Measurements from ENCODE around the gene FXYD2. TPM values are rescaled to one million over a fixed set of nuclear protein-coding genes. Genes with fewer than 3 reads are reported as not detected.

The FXYD2 gene
- total and polyA plus RNA-seq, 2 of the 4 experiments (the other 2 are of a cell fraction) = 0.09 TPM; not detected in 1

GRCh38 chr11:117852309-117852708 is 27.8 kb upstream of the FXYD2 start:
- Histone ChIP-seq H2AK9ac (replicated peaks; ENCODE audit: low read depth, low read length, poor library complexity) (no peak overlapping the region), H4K8ac (ENCODE audit: low read depth in 2 of 2, low read length in 2 of 2) (no peak overlapping the region), H3K4ac (ENCODE audit: low read depth, low read length) (no peak overlapping the region), H2BK20ac (ENCODE audit: low read depth, low read length) (no peak overlapping the region), H3K4me1 (ENCODE audit: control insufficient read depth, insufficient read depth, low read length) (no peaks in the 10 kb centered on the region), H2BK5ac (ENCODE audit: low read depth, low read length, poor library complexity, severe bottlenecking) (no peak overlapping the region), H3K18ac (ENCODE audit: low read depth, low read length) (no peak overlapping the region), H2AK5ac (ENCODE audit: low read depth, low read length) (no peak overlapping the region), H3K36me3 (ENCODE audit: control insufficient read depth, insufficient read depth, low read length) (no peaks in the 10 kb centered on the region), H3K14ac (replicated peaks; ENCODE audit: low read depth, low read length) (no peak overlapping the region), H4K5ac (ENCODE audit: low read depth, low read length) (no peak overlapping the region), H3K23ac (ENCODE audit: low read depth, low read length) (no peak overlapping the region), H3K27ac (ENCODE audit: insufficient read depth, low read length) (no peak overlapping the region), H3K79me1 (ENCODE audit: low read depth in 1 of 2, low read length in 2 of 2) (no peaks in the 10 kb centered on the region), H3K9me3 (ENCODE audit: control insufficient read depth, insufficient read depth, low read length) (no peaks in the 10 kb centered on the region), H3K56ac (ENCODE audit: extremely low read depth, insufficient read depth, low read length) (no peak overlapping the region), H2AFZ (replicated peaks; ENCODE audit: low read length, poor library complexity) (no peak overlapping the region), H2BK15ac (ENCODE audit: low read depth, low read length) (no peak overlapping the region), H3K4me3 (ENCODE audit: insufficient read depth, low read depth, low read length) (no peak overlapping the region), H4K20me1 (ENCODE audit: insufficient read depth, low read length) (no peaks in the 10 kb centered on the region), H3K9ac (ENCODE audit: low read depth, low read length) (no peak overlapping the region), H4K91ac (ENCODE audit: insufficient read depth, low read depth, low read length) (no peak overlapping the region), H3K27me3 (ENCODE audit: control insufficient read depth, insufficient read depth, low read length) (peaks cover 8% of the 10 kb centered on the region), H2BK120ac (ENCODE audit: low read depth, low read length) (no peak overlapping the region), H3K4me2 (ENCODE audit: low read depth, low read length) (no peak overlapping the region), H3K9me1 (ENCODE audit: insufficient read depth, low read length) (no peaks in the 10 kb centered on the region)
- intact Hi-C loops (cut with micrococcal nuclease) = no loop called here
- no peak for ATAC-seq (ENCODE audit: low read depth)
- no TSS peak for BruUV-seq (replicated peaks)
- POLR2A ChIA-PET (ENCODE audit: unreplicated experiment) = no interaction called here
- DNase-seq = no peak
- CTCF ChIA-PET = no interaction called here
- no peak for TF ChIP-seq RAD21 (IDR thresholded peaks at IDR 0.05; ENCODE audit: low read length)
- no peak for TF ChIP-seq RFX5 (IDR thresholded peaks at IDR 0.05; ENCODE audit: low read depth, low read length)
- no peak for TF ChIP-seq USF2 (IDR thresholded peaks at IDR 0.05; ENCODE audit: low read depth, low read length)
- TF ChIP-seq MAFK (IDR thresholded peaks at IDR 0.05; ENCODE audit: low read depth, low read length) = no peak
- TF ChIP-seq MXI1 (IDR thresholded peaks at IDR 0.05; ENCODE audit: borderline replicate concordance, low read depth, low read length) = no peak
- TF ChIP-seq POLR2A (IDR thresholded peaks at IDR 0.05; ENCODE audit: low read depth, low read length) = no peak
- TF ChIP-seq CTCF (conservative IDR thresholded peaks at IDR 0.05; ENCODE audit: low read depth, low read length) = no peak
- no peak for TF ChIP-seq ELK1 (IDR thresholded peaks at IDR 0.05; ENCODE audit: borderline replicate concordance, low read depth, low read length)
- in situ Hi-C loops (cut with MboI; ENCODE audit: low sequenced_read_pairs) = no loop called here
- WGBS, 2 experiments (ENCODE audit: extremely low coverage in 2 of 2, insufficient read length in 1 of 2) = no CpG with 5 or more reads among the region's 3 CpGs
- dilution Hi-C loops (cut with HindIII; ENCODE audit: low sequenced_read_pairs, unreplicated experiment) = no loop called here

All from IMR-90 (cell line).